KMS-11 (cell line): ENCODE measurements around the gene UBQLNL.

ENCODE experiments used
- H2AFZ ChIP-seq: fragments of 200-600 bp; sonication (generic); 2 replicates; pipeline ENCODE4 v1.6.1; 2016; ENCODE audit warnings: antibody characterized with exemption, mixed run types, low read depth
- H3K27ac ChIP-seq: fragments of 200-600 bp; sonication (generic); 2 replicates; pipeline ENCODE4 v1.6.1; 2016; ENCODE audit warnings: mild to moderate bottlenecking, mixed run types
- H3K27me3 ChIP-seq: fragments of 200-600 bp; sonication (generic); 2 replicates; pipeline ENCODE4 v1.6.1; 2017; ENCODE audit warnings: mild to moderate bottlenecking, low read depth, mixed run types, moderate library complexity; ENCODE audit not compliant: insufficient read depth
- H3K36me3 ChIP-seq: fragments of 200-600 bp; sonication (generic); 2 replicates; pipeline ENCODE4 v1.6.1; 2017; ENCODE audit warnings: mild to moderate bottlenecking, mixed run types; ENCODE audit not compliant: insufficient read depth
- H3K4me1 ChIP-seq: fragments of 200-600 bp; sonication (generic); 2 replicates; pipeline ENCODE4 v1.6.1; 2016; ENCODE audit warnings: mild to moderate bottlenecking, low read depth, mixed run types; ENCODE audit not compliant: poor library complexity, severe bottlenecking
- H3K4me2 ChIP-seq: fragments of 200-600 bp; sonication (generic); 2 replicates; pipeline ENCODE4 v1.7.0; 2016; ENCODE audit warnings: mild to moderate bottlenecking, mixed run types
- H3K4me3 ChIP-seq: fragments of 200-600 bp; sonication (generic); IDR thresholded peaks from 2 replicates; pipeline ENCODE4 v1.6.1; 2017; ENCODE audit warnings: low read depth, low read length, mixed read lengths; ENCODE audit not compliant: insufficient read depth
- H3K79me2 ChIP-seq: fragments of 200-600 bp; sonication (generic); 2 replicates; pipeline ENCODE4 v1.6.1; 2016; ENCODE audit warnings: low read depth, mixed run types; ENCODE audit not compliant: insufficient read depth
- H3K9ac ChIP-seq: fragments of 200-600 bp; sonication (generic); 2 replicates; pipeline ENCODE4 v1.6.1; 2016; ENCODE audit warnings: mild to moderate bottlenecking, mixed run types
- H4K20me1 ChIP-seq: fragments of 200-600 bp; sonication (generic); 2 replicates; pipeline ENCODE4 v1.6.1; 2016; ENCODE audit warnings: mild to moderate bottlenecking, mixed run types; ENCODE audit not compliant: insufficient read depth
- CTCF ChIP-seq: fragments of 200-600 bp; sonication (generic); conservative IDR thresholded peaks from 2 replicates; pipeline ENCODE4 v1.6.1; 2017; ENCODE audit warnings: low read depth, mild to moderate bottlenecking, antibody characterized with exemption, low read length, moderate library complexity, mixed read lengths

The UBQLNL gene

GRCh38 chr11:5516599-5516998 lies at the start of gene UBQLNL:
TSS of gene UBQLNL (minus strand) at chr11:5516699. CDS start at chr11:5516441, 258 bp downstream.
- H3K27me3 ChIP-seq, result no peaks in the 10 kb centered on the region
- no peak within 1 kb of the TSS for H2AFZ ChIP-seq
- H3K4me1 ChIP-seq, result no peaks in the 10 kb centered on the region
- H3K36me3 ChIP-seq, result no peaks in the 10 kb centered on the region
- no peak within 1 kb of the TSS for H3K27ac ChIP-seq
- H3K4me3 ChIP-seq, result no peak within 1 kb of the TSS
- H3K79me2 ChIP-seq, result no peaks in the 10 kb centered on the region
- no peak for TF ChIP-seq CTCF
- H4K20me1 ChIP-seq, result no peaks in the 10 kb centered on the region
- H3K4me2 ChIP-seq, result no peak within 1 kb of the TSS
- no peak within 1 kb of the TSS for H3K9ac ChIP-seq

GRCh38 chr11:5564259-5565019 lies 47.9 kb upstream of the UBQLNL start:
- TF ChIP-seq CTCF, result no peak
- no peak overlapping the region for H3K27ac ChIP-seq
- no peaks in the 10 kb centered on the region for H3K79me2 ChIP-seq
- no peaks in the 10 kb centered on the region for H3K27me3 ChIP-seq
- H3K36me3 ChIP-seq, result no peaks in the 10 kb centered on the region
- no peak overlapping the region for H3K4me3 ChIP-seq
- H3K9ac ChIP-seq, result no peak overlapping the region
- H4K20me1 ChIP-seq, result no peaks in the 10 kb centered on the region
- no peaks in the 10 kb centered on the region for H3K4me1 ChIP-seq
- H3K4me2 ChIP-seq, result no peak overlapping the region
- no peak overlapping the region for H2AFZ ChIP-seq

GRCh38 chr11:5557751-5558150 lies 41.3 kb upstream of the UBQLNL start:
- Histone ChIP-seq H3K4me3 (no peak overlapping the region), H3K4me1 (no peaks in the 10 kb centered on the region), H2AFZ (no peak overlapping the region), H3K27me3 (no peaks in the 10 kb centered on the region), H3K4me2 (no peak overlapping the region), H3K9ac (no peak overlapping the region), H3K27ac (no peak overlapping the region), H3K79me2 (no peaks in the 10 kb centered on the region), H3K36me3 (no peaks in the 10 kb centered on the region), H4K20me1 (no peaks in the 10 kb centered on the region)
- TF ChIP-seq CTCF, result no peak

GRCh38 chr11:5556596-5557188 lies 40.2 kb upstream of the UBQLNL start:
- no peak for TF ChIP-seq CTCF
- Histone ChIP-seq H3K27me3 (no peaks in the 10 kb centered on the region), H2AFZ (no peak overlapping the region), H3K36me3 (no peaks in the 10 kb centered on the region), H3K4me2 (no peak overlapping the region), H3K27ac (no peak overlapping the region), H3K9ac (no peak overlapping the region), H3K4me1 (no peaks in the 10 kb centered on the region), H3K79me2 (no peaks in the 10 kb centered on the region), H3K4me3 (no peak overlapping the region), H4K20me1 (no peaks in the 10 kb centered on the region)
